ENCODE results near the gene VAT1. TPM values are rescaled to one million over a fixed set of nuclear protein-coding genes. Genes with fewer than 3 reads are reported as not detected.

The VAT1 gene
- total and polyA plus RNA-seq, 9 of the 15 experiments (the other 6 are each of a cell fraction or from before 2014, with no cell fraction given): 29.4 to 153 (median 66.7) TPM

DNA sequence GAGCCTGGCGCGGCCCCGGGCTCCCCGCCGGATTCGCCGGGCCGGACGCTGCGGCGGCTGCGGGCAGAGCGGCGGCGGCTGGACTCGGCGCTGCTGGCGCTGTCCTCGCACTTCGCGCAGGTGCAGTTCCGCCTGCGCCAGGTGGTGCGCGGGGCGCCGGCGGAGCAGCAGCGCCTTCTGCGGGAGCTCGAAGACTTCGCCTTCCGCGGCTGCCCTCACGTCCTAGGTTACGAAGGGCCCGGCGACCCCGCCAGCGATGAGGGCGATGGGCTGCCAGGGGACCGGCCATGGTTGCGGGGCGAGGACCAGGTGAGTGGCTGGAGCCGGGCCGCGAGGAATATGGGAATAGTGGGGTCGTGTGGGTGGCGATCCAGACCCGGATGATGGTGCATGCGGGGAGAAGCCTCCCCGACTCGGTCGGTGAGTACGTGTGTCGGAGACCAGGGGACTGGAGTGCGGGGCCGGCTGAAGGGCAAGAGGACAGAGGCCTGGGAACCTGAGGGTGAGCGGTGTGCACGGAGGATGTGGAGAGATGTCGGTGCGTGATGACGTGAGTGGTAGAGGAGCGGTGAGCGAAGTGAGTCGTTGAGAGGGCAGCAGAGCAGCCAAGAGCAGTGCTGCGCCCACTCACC lies 41.3 kb downstream of the VAT1 start:
- intact Hi-C loops (cut with micrococcal nuclease): no loop called here
- Histone ChIP-seq H3K4me2 (ENCODE audit: insufficient read depth, low read length) (peak overlapping the region; percentile 99), H3K27ac (ENCODE audit: extremely low read depth, low read depth, low read length) (peak overlapping the region; percentile 92), H3K4me1 (replicated peaks in 1 of 2; ENCODE audit: control insufficient read depth in 2 of 2, insufficient read depth in 2 of 2, low read length in 2 of 2) (peaks cover 20 to 26% of the 10 kb centered on the region in 2 experiments; a peak in 4 of 5 replicates), H4K20me1 (replicated peaks; ENCODE audit: control insufficient read depth, insufficient read depth, low read length) (no peaks in the 10 kb centered on the region), H3K9me3 (replicated peaks; ENCODE audit: control insufficient read depth, insufficient read depth, low read depth, low read length) (no peaks in the 10 kb centered on the region), H3K79me2 (ENCODE audit: control insufficient read depth, insufficient read depth, low read length) (peaks cover 52% of the 10 kb centered on the region), H3K9me1 (ENCODE audit: control insufficient read depth, insufficient read depth, low read length) (no peaks in the 10 kb centered on the region), H3K27me3 (ENCODE audit: control insufficient read depth in 2 of 2, insufficient read depth in 2 of 2, low read length in 2 of 2) (no peaks in the 10 kb centered on the region), H2AFZ (ENCODE audit: low read depth, low read length) (peak overlapping the region; percentile 98), H3K4me3 (peak overlapping the region; percentile 92), H3K36me3 (ENCODE audit: control insufficient read depth, insufficient read depth, low read length) (peaks cover 32% of the 10 kb centered on the region), H3K9ac (ENCODE audit: insufficient read depth in 1 of 2, low read depth in 2 of 2, low read length in 2 of 2) (peak overlapping the region; percentile 84 to 97)
- FAIRE-seq (peak; percentile 70), ATAC-seq (peak; percentile 82), DNase-seq (ENCODE audit: extremely low read depth in 1 of 4, low spot score in 3 of 4) (peak; percentile 61 to 81 (median 66))
- ChIA-PET POLR2A (interaction anchor here (0.6 to 3.8 kb wide), 3 partner anchors 12 to 17 kb away, joined by 3 to 13 read pairs (median 4); partner anchors contain the start of genes AARSD1 and RPL27), CTCF (ENCODE audit: low intra/inter-chr PET ratio) (interaction anchor here (1.0 to 2.7 kb wide), 2 partner anchors 138 to 403 kb away, joined by 4 to 20 read pairs; partner anchors contain the start of gene PSMC3IP)
- BruUV-seq (replicated peaks): TSS peak; percentile 68
- in situ Hi-C loops (cut with MboI): no loop called here
- 1% methylated on average over 64 of the region's 67 CpGs for WGBS (ENCODE audit: insufficient coverage, low coverage, missing lambda C conversion rate)
- TF ChIP-seq, protein P1, sequence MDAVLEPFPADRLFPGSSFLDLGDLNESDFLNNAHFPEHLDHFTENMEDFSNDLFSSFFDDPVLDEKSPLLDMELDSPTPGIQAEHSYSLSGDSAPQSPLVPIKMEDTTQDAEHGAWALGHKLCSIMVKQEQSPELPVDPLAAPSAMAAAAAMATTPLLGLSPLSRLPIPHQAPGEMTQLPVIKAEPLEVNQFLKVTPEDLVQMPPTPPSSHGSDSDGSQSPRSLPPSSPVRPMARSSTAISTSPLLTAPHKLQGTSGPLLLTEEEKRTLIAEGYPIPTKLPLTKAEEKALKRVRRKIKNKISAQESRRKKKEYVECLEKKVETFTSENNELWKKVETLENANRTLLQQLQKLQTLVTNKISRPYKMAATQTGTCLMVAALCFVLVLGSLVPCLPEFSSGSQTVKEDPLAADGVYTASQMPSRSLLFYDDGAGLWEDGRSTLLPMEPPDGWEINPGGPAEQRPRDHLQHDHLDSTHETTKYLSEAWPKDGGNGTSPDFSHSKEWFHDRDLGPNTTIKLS (IDR thresholded peaks at IDR 0.05; ENCODE audit: borderline replicate concordance, low read depth): peak; percentile 52
- TF ChIP-seq RBFOX2 (IDR thresholded peaks at IDR 0.05; ENCODE audit: low read depth, low read length) (peak; percentile 73), RFX7 (CRISPR knock-in tag; IDR thresholded peaks at IDR 0.05) (no peak), MECOM (CRISPR knock-in tag; IDR thresholded peaks at IDR 0.05) (no peak), GABPB2 (CRISPR knock-in tag; conservative IDR thresholded peaks at IDR 0.05) (no peak), PRMT5 (CRISPR knock-in tag; IDR thresholded peaks at IDR 0.05) (no peak), ZNF239 (CRISPR knock-in tag; IDR thresholded peaks at IDR 0.05) (no peak), ZC3H8 (IDR thresholded peaks at IDR 0.05) (no peak), ZNF41 (CRISPR knock-in tag; conservative IDR thresholded peaks at IDR 0.05) (no peak), ZFPM2 (CRISPR knock-in tag; IDR thresholded peaks at IDR 0.05) (no peak), KAT8 (IDR thresholded peaks at IDR 0.05; ENCODE audit: low read depth) (no peak), ZNF584 (CRISPR knock-in tag; IDR thresholded peaks at IDR 0.05; ENCODE audit: low read depth) (no peak), HDAC6 (IDR thresholded peaks at IDR 0.05; ENCODE audit: low read depth, low read length) (no peak), PURB (CRISPR knock-in tag; IDR thresholded peaks at IDR 0.05; ENCODE audit: low read depth) (no peak), HMG20B (CRISPR knock-in tag; IDR thresholded peaks at IDR 0.05) (no peak), ZNF561 (CRISPR knock-in tag; conservative IDR thresholded peaks at IDR 0.05) (no peak)
- TF ChIP-seq, protein P2, sequence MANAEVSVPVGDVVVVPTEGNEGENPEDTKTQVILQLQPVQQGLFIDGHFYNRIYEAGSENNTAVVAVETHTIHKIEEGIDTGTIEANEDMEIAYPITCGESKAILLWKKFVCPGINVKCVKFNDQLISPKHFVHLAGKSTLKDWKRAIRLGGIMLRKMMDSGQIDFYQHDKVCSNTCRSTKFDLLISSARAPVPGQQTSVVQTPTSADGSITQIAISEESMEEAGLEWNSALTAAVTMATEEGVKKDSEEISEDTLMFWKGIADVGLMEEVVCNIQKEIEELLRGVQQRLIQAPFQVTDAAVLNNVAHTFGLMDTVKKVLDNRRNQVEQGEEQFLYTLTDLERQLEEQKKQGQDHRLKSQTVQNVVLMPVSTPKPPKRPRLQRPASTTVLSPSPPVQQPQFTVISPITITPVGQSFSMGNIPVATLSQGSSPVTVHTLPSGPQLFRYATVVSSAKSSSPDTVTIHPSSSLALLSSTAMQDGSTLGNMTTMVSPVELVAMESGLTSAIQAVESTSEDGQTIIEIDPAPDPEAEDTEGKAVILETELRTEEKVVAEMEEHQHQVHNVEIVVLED (CRISPR knock-in tag; IDR thresholded peaks at IDR 0.05): 0 out of 2 replicates have a peak, but pooled peaks have one; percentile 20
- TF ChIP-seq, protein P3, sequence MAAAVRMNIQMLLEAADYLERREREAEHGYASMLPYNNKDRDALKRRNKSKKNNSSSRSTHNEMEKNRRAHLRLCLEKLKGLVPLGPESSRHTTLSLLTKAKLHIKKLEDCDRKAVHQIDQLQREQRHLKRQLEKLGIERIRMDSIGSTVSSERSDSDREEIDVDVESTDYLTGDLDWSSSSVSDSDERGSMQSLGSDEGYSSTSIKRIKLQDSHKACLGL (CRISPR knock-in tag; IDR thresholded peaks at IDR 0.05; ENCODE audit: borderline replicate concordance, poor library complexity, severe bottlenecking): no peak
- TF ChIP-seq, protein P4, sequence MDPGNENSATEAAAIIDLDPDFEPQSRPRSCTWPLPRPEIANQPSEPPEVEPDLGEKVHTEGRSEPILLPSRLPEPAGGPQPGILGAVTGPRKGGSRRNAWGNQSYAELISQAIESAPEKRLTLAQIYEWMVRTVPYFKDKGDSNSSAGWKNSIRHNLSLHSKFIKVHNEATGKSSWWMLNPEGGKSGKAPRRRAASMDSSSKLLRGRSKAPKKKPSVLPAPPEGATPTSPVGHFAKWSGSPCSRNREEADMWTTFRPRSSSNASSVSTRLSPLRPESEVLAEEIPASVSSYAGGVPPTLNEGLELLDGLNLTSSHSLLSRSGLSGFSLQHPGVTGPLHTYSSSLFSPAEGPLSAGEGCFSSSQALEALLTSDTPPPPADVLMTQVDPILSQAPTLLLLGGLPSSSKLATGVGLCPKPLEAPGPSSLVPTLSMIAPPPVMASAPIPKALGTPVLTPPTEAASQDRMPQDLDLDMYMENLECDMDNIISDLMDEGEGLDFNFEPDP (CRISPR knock-in tag; IDR thresholded peaks at IDR 0.05): no peak

Measured in K562 (cell line).